Skin epidermis (tissue), 12 donors: ENCODE data around the gene ZBTB17.

ENCODE experiments used
- H3K27ac ChIP-seq, 21 experiments: fragments of 200-600 bp; sonication (generic) in 11 of 21; one replicate each; pipeline ENCODE4 v1.5.0; 2020; ENCODE audit warnings: mild to moderate bottlenecking in 3 of 21, inconsistent platforms in 2 of 21, moderate library complexity in 2 of 21
- H3K4me3 ChIP-seq, 7 experiments: fragments of 200-600 bp; sonication (generic) in 2 of 7; one replicate each; pipeline ENCODE4 v1.5.0; 2020; ENCODE audit warnings: inconsistent platforms in 2 of 7, mild to moderate bottlenecking in 2 of 7, moderate library complexity in 1 of 7

The ZBTB17 gene

DNA sequence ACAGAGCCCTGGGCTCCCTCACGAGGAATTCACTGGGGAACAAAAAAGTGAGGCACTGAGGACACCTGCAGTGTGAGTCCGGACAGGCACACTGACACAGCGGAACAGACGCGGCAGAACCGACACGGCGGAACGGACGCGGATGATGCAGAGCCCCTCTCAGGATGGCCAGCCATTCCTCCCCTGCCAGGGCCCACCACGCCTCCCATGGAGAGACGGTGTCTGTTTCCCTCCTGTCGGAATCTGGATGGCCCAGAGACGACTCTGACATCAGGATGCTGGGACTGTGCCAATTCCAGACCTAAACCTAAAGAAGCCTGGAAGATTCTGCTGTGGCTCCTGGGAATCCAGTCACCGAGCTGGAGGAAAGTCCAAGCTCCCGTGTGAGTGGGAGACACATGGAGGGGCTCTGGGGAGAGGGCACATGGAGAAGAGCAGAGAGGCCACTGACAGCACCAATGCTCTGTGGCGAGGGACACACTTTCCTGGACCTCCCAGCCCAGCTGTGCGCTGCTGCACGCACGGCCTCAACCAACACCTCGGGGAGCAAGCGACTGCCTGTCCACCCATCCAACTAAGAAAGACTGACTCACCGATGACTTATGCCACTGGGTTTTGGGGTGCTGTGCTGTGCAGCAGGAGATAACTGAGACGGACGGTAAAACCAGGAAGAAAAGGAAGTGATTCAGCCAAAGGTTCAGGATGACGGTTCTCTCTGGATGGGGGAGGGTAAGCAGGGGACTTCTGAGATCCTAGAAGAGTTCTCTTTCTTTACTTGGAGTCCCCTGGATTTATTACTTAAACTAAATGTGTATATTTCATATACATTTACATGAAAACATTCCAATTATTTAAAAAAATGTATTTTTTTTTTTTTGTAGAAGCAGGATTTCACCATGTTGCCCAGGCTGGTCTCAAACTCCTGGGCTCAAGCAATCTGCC, 23.3 kb downstream of the ZBTB17 start:
- Histone ChIP-seq H3K4me3 (no peak overlapping the region), H3K27ac (peak overlapping the region in 19 of 21 experiments; percentile 52 to 96 (median 82))

- Histone ChIP-seq H3K27ac (peak overlapping the region in 20 of 21 experiments; percentile 53 to 96 (median 87)), H3K4me3 (no peak overlapping the region)
Observed at GRCh38 chr1:15951341-15952153, 24.4 kb downstream of the ZBTB17 start.

GRCh38 chr1:15950763-15951295, 25.1 kb downstream of the ZBTB17 start:
- Histone ChIP-seq H3K27ac (peak overlapping the region; percentile 33 to 96 (median 87)), H3K4me3 (no peak overlapping the region)

GRCh38 chr1:15950302-15950701, 25.6 kb downstream of the ZBTB17 start:
- no peak overlapping the region for H3K4me3 ChIP-seq

DNA sequence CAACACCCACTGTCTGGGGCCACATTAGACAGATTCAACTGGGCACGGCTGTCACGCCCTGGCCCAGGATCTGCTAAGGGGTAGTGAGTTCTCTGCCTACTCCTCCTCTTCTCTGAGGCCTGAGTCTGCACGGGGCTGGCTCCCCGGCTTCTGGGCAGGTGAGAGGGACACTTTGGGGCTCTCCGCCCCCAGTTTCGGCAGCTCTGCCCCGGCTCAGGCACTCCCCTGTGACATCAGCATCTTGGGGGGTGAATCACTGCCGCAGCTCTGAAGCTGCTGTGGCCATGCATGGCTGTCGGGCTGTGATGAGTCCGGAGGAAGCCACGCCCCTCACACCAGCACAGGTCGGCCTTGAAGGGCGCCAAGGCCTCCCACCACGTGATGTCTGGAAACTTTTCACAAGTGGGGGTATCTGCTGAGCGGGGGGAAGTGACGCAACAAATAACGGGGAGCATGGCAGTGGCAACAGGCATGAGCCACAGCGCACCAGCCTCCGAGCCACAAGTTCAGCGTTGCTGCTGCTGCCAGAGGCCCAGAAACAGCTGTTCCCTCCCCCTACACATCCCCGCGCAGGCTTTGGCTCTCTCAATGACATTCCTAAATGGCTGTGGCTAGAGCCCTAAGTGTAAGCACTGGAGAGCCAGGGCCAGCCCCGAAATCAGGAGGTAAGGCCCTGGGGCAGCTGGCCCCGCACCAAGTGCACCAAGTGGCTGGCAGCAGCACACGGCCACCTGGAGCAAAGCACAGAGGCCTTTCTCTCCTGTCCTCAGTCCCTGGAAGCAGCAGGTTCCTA, 26.3 kb downstream of the ZBTB17 start:
- peak overlapping the region in 3 of 7 experiments; percentile 2 to 15 (median 13) for H3K4me3 ChIP-seq
- H3K27ac ChIP-seq: peak overlapping the region; percentile 33 to 96 (median 87)

More at GRCh38 chr1:15950302-15950701, 25.6 kb downstream of the ZBTB17 start:
- peak overlapping the region; percentile 33 to 96 (median 87) for H3K27ac ChIP-seq

GRCh38 chr1:15948595-15949452, 27.1 kb downstream of the ZBTB17 start:
- Histone ChIP-seq H3K27ac (peak overlapping the region in 20 of 21 experiments; percentile 78 to 96 (median 87)), H3K4me3 (peak overlapping the region in 2 of 7 experiments; percentile 13 to 15)

- H3K4me3 ChIP-seq: no peak overlapping the region
- peak overlapping the region in 20 of 21 experiments; percentile 78 to 96 (median 87) for H3K27ac ChIP-seq
Observed at GRCh38 chr1:15948091-15948591, 27.8 kb downstream of the ZBTB17 start.

DNA sequence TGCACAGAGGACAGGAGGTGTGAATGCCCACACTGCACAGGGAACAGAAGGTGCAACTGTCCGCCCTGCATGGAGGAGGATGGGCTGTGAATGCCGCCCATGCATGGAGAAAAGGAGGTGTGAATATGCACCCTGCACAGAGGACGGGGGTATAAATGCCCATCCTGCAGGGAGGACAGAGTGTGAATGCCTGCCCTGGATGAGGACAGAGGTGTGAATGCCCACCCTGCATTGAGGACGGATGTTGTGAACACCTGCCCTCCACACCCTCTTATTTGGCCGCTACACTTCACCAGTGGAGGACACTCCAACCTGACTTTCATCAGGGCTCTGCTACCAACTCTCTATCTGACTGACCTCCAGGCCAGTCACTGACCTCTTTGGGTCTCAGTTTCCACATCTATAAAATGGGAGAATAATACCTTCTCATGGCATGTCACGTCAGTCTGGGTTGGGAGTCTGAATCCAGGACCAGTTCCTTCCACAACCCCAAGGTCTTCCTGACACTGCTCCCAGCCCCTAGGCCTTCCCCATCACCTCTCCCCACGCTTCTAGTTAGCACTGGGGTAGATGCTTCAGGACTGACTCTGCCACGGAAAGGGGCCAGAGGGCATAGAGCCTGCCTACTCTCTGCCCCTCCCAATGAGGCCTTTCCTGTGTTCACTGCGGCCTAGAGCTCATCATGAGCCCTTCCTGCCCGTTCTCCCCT, 28.4 kb downstream of the ZBTB17 start:
- Histone ChIP-seq H3K27ac (peak overlapping the region in 20 of 21 experiments; percentile 78 to 96 (median 87)), H3K4me3 (no peak overlapping the region)

- no peak overlapping the region for H3K4me3 ChIP-seq
- H3K27ac ChIP-seq: peak overlapping the region in 5 of 21 experiments; percentile 29 to 96 (median 50)
Observed at GRCh38 chr1:15946571-15947381, 29.1 kb downstream of the ZBTB17 start.

DNA sequence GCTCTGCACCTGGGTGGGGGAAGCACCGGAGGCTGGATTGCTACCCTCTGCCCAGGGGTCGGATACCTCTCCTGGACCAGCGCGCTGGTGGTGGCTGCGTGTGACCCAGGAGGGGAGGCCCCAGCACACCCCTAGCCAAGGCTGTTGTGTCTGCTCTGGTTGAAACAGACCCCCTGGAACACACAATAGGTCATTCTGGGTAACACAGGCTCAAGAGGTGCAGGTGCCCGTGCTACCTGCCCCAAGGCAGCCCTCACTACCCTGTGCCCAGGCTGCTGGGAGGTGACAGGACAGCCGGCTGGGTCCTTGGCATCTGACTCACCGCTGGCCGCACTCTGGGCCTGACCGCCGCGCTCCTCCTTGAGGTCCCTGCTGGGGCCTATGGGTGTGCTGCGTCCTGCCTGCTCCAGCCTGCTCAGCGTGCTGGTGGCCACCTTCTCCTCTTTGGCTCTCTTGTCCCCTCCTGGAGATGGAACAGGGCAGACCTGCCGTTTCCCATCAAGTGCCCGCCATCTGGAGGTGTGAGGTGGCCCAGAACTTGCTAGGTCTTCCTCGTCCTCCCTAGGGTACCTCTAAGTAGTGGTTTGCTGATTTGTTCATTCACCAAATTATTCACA, 30.0 kb downstream of the ZBTB17 start:
- no peak overlapping the region for H3K4me3 ChIP-seq

DNA sequence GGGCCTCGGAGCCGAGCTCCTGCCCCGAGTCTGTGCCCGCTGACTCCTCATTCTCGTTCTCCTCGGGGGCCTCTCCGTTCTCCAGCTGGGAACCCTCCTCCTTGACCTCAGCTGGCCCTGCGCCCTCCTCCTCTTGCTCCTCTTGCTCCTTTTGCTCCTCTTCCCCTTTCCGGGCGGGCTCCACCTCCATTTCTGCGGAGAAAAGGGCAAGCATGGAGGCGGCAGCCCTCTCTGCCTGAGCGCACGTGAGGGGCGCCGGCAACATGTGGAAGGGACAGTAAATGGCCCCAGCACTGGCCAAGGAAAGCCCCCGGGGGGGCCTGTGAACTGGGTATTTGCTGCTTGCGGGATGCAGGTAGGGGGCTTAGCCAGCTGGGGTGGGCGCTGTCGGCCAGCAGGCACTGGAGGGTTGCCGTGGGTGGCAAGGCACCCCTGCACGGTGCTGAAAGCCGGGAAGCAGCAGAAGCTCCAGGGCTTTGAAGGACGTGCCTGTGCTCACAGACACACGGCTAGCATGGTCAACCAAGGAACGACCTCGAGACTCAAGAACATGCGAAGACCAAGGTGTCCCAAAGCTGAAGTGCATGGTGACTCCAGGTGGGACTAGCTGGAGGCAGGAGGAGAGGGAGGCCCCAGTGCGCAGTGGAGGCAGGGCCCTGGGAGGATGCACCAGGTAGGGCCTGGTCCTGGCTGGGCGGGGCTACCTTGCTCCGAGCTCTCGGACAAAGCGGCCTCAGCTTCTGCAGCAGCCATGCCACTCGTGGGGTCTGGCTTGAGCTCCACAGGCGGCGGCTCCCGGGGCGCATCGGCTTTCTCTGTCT, 30.7 kb downstream of the ZBTB17 start:
- H3K27ac ChIP-seq: no peak overlapping the region
- H3K4me3 ChIP-seq: no peak overlapping the region

More for the DNA sequence above, 30.0 kb downstream of the ZBTB17 start:
- peak overlapping the region in 2 of 21 experiments; percentile 50 to 96 for H3K27ac ChIP-seq

DNA sequence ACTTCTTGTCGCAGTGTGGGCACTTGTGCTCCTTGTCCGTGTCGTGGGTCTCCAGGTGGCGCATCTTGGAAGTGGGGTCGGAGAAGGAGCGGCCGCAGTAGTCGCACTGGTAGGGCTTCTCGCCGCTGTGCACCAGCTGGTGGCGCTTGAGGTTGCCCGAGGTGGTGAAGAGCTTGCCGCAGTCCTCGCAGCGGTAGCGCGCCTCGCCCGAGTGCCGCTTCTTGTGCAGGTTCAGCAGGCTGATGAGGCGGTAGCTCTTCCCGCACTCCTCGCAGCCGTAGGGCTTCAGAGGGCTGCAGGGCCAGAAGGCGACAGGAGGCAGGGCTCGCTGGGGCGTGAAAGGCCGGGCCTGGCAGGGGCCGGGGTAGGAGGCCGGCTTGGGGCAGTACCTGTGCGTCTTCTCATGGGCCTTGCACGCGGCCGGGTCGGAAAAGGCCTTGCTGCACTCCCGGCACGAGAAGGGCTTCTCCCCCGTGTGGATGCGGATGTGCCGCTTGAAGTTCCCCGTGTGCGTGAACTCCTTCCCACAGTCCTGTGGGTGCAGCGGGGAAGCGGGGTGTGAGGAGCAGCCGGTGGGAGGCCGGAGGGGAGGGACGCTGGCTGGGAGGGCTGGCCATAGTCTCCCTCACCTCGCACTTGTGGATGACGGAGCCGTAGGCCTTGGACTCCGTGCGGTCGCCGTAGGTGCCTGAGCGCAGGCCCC, 31.4 kb downstream of the ZBTB17 start:
- Histone ChIP-seq H3K4me3 (no peak overlapping the region), H3K27ac (no peak overlapping the region)

GRCh38 chr1:15943992-15944307, 32.0 kb downstream of the ZBTB17 start:
- no peak overlapping the region for H3K4me3 ChIP-seq
- no peak overlapping the region for H3K27ac ChIP-seq

- no peak overlapping the region for H3K4me3 ChIP-seq
- H3K27ac ChIP-seq: peak overlapping the region in 1 of 21 experiments; percentile 25
Observed at GRCh38 chr1:15943328-15943991, 32.4 kb downstream of the ZBTB17 start.
